ENCODE measurements around the gene OXCT1. TPM values are rescaled to one million over a fixed set of nuclear protein-coding genes. Genes with fewer than 3 reads are reported as not detected.

The OXCT1 gene
- total RNA-seq, 2 experiments from 2014 or later = 54.0 to 59.9 TPM

- H3K9me3 Mint-ChIP-seq = no peaks in the 10 kb centered on the region
- peaks cover 4% of the 10 kb centered on the region for H3K4me1 Mint-ChIP-seq
- no peak for DNase-seq
- no peak overlapping the region for H3K4me3 Mint-ChIP-seq
- POLR2A ChIA-PET = no interaction called here
- H3K36me3 Mint-ChIP-seq = peaks cover 25% of the 10 kb centered on the region
- ATAC-seq (ENCODE audit: low read depth) = no peak
- no peaks in the 10 kb centered on the region for H3K27me3 Mint-ChIP-seq
- no peak overlapping the region for H3K27ac Mint-ChIP-seq
Observed at GRCh38 chr5:41797662-41798061, 72.6 kb downstream of the OXCT1 start.

GRCh38 chr5:41796061-41796460, 74.2 kb downstream of the OXCT1 start:
- no peak overlapping the region for H3K27ac Mint-ChIP-seq
- POLR2A ChIA-PET = no interaction called here
- no peak overlapping the region for H3K4me3 Mint-ChIP-seq
- no peak for ATAC-seq (ENCODE audit: low read depth)
- H3K9me3 Mint-ChIP-seq = no peaks in the 10 kb centered on the region
- no peak for DNase-seq
- no peaks in the 10 kb centered on the region for H3K27me3 Mint-ChIP-seq
- H3K4me1 Mint-ChIP-seq = peaks cover 4% of the 10 kb centered on the region
- peaks cover 25% of the 10 kb centered on the region for H3K36me3 Mint-ChIP-seq

- Mint-ChIP-seq H3K27ac (no peak overlapping the region), H3K4me1 (peaks cover 4% of the 10 kb centered on the region), H3K36me3 (peaks cover 18% of the 10 kb centered on the region), H3K9me3 (no peaks in the 10 kb centered on the region), H3K27me3 (no peaks in the 10 kb centered on the region), H3K4me3 (no peak overlapping the region)
- DNase-seq = no peak
- no peak for ATAC-seq (ENCODE audit: low read depth)
- POLR2A ChIA-PET = no interaction called here
Observed at GRCh38 chr5:41795125-41795524, 75.1 kb downstream of the OXCT1 start.

- POLR2A ChIA-PET = no interaction called here
- Mint-ChIP-seq H3K36me3 (peaks cover 13% of the 10 kb centered on the region), H3K27me3 (no peaks in the 10 kb centered on the region), H3K9me3 (no peaks in the 10 kb centered on the region), H3K27ac (no peak overlapping the region), H3K4me3 (no peak overlapping the region), H3K4me1 (peaks cover 3% of the 10 kb centered on the region)
- DNase-seq (no peak), ATAC-seq (ENCODE audit: low read depth) (no peak)
Observed at GRCh38 chr5:41794471-41794870, 75.8 kb downstream of the OXCT1 start.

- H3K36me3 Mint-ChIP-seq = peaks cover 11% of the 10 kb centered on the region
- H3K9me3 Mint-ChIP-seq = no peaks in the 10 kb centered on the region
- POLR2A ChIA-PET = no interaction called here
- H3K27me3 Mint-ChIP-seq = no peaks in the 10 kb centered on the region
- no peak overlapping the region for H3K4me3 Mint-ChIP-seq
- H3K27ac Mint-ChIP-seq = no peak overlapping the region
- DNase-seq (no peak), ATAC-seq (ENCODE audit: low read depth) (no peak)
- H3K4me1 Mint-ChIP-seq = peaks cover 3% of the 10 kb centered on the region
Observed at GRCh38 chr5:41793141-41793770, 77.0 kb downstream of the OXCT1 start.

GRCh38 chr5:41790038-41790776, 80.0 kb downstream of the OXCT1 start:
- ATAC-seq (ENCODE audit: low read depth) = no peak
- Mint-ChIP-seq H3K4me1 (no peaks in the 10 kb centered on the region), H3K9me3 (no peaks in the 10 kb centered on the region), H3K27me3 (no peaks in the 10 kb centered on the region), H3K36me3 (peaks cover 4% of the 10 kb centered on the region), H3K27ac (no peak overlapping the region), H3K4me3 (no peak overlapping the region)
- no peak for DNase-seq
- POLR2A ChIA-PET = no interaction called here

- no peak overlapping the region for H3K4me3 Mint-ChIP-seq
- POLR2A ChIA-PET = no interaction called here
- DNase-seq = no peak
- H3K4me1 Mint-ChIP-seq = no peaks in the 10 kb centered on the region
- H3K36me3 Mint-ChIP-seq = peaks cover 5% of the 10 kb centered on the region
- H3K27ac Mint-ChIP-seq = no peak overlapping the region
- H3K9me3 Mint-ChIP-seq = no peaks in the 10 kb centered on the region
- H3K27me3 Mint-ChIP-seq = no peaks in the 10 kb centered on the region
- no peak for ATAC-seq (ENCODE audit: low read depth)
Observed at GRCh38 chr5:41789434-41789833, 80.8 kb downstream of the OXCT1 start.

GRCh38 chr5:41788941-41789368, 81.3 kb downstream of the OXCT1 start:
- Mint-ChIP-seq H3K9me3 (no peaks in the 10 kb centered on the region), H3K4me1 (no peaks in the 10 kb centered on the region), H3K27ac (no peak overlapping the region), H3K36me3 (peaks cover 7% of the 10 kb centered on the region), H3K4me3 (no peak overlapping the region), H3K27me3 (no peaks in the 10 kb centered on the region)
- ATAC-seq (ENCODE audit: low read depth) (no peak), DNase-seq (no peak)
- POLR2A ChIA-PET = no interaction called here

- Mint-ChIP-seq H3K4me1 (no peaks in the 10 kb centered on the region), H3K27me3 (no peaks in the 10 kb centered on the region), H3K27ac (no peak overlapping the region), H3K4me3 (no peak overlapping the region), H3K36me3 (peaks cover 16% of the 10 kb centered on the region), H3K9me3 (no peaks in the 10 kb centered on the region)
- DNase-seq (no peak), ATAC-seq (ENCODE audit: low read depth) (no peak)
- POLR2A ChIA-PET = no interaction called here
Observed at GRCh38 chr5:41787265-41787664, 83.0 kb downstream of the OXCT1 start.

GRCh38 chr5:41785061-41785460, 85.2 kb downstream of the OXCT1 start:
- H3K4me3 Mint-ChIP-seq = no peak overlapping the region
- ATAC-seq (ENCODE audit: low read depth) (no peak), DNase-seq (no peak)
- H3K27me3 Mint-ChIP-seq = no peaks in the 10 kb centered on the region
- no peaks in the 10 kb centered on the region for H3K4me1 Mint-ChIP-seq
- POLR2A ChIA-PET = no interaction called here
- no peak overlapping the region for H3K27ac Mint-ChIP-seq
- no peaks in the 10 kb centered on the region for H3K9me3 Mint-ChIP-seq
- H3K36me3 Mint-ChIP-seq = peaks cover 26% of the 10 kb centered on the region

GRCh38 chr5:41778410-41778809, 91.8 kb downstream of the OXCT1 start:
- peaks cover 38% of the 10 kb centered on the region for H3K36me3 Mint-ChIP-seq
- H3K4me3 Mint-ChIP-seq = no peak overlapping the region
- H3K9me3 Mint-ChIP-seq = no peaks in the 10 kb centered on the region
- H3K4me1 Mint-ChIP-seq = peaks cover 2% of the 10 kb centered on the region
- no peak overlapping the region for H3K27ac Mint-ChIP-seq
- no peak for ATAC-seq (ENCODE audit: low read depth)
- no peak for DNase-seq
- H3K27me3 Mint-ChIP-seq = no peaks in the 10 kb centered on the region
- POLR2A ChIA-PET = no interaction called here

- no peak for ATAC-seq (ENCODE audit: low read depth)
- Mint-ChIP-seq H3K9me3 (no peaks in the 10 kb centered on the region), H3K4me3 (no peak overlapping the region), H3K36me3 (peaks cover 35% of the 10 kb centered on the region), H3K27ac (no peak overlapping the region), H3K27me3 (no peaks in the 10 kb centered on the region), H3K4me1 (peaks cover 11% of the 10 kb centered on the region)
- POLR2A ChIA-PET = no interaction called here
- no peak for DNase-seq
Observed at GRCh38 chr5:41776435-41776834, 93.8 kb downstream of the OXCT1 start.

- no peak overlapping the region for H3K27ac Mint-ChIP-seq
- no peak for ATAC-seq (ENCODE audit: low read depth)
- no peaks in the 10 kb centered on the region for H3K9me3 Mint-ChIP-seq
- POLR2A ChIA-PET = no interaction called here
- no peak overlapping the region for H3K4me3 Mint-ChIP-seq
- no peaks in the 10 kb centered on the region for H3K27me3 Mint-ChIP-seq
- H3K4me1 Mint-ChIP-seq = peaks cover 13% of the 10 kb centered on the region
- peaks cover 29% of the 10 kb centered on the region for H3K36me3 Mint-ChIP-seq
- no peak for DNase-seq
Observed at GRCh38 chr5:41773799-41774198, 96.4 kb downstream of the OXCT1 start.

GRCh38 chr5:41772785-41773442, 97.3 kb downstream of the OXCT1 start:
- H3K36me3 Mint-ChIP-seq = peaks cover 27% of the 10 kb centered on the region
- peaks cover 13% of the 10 kb centered on the region for H3K4me1 Mint-ChIP-seq
- DNase-seq = no peak
- no peak for ATAC-seq (ENCODE audit: low read depth)
- no peaks in the 10 kb centered on the region for H3K27me3 Mint-ChIP-seq
- POLR2A ChIA-PET = no interaction called here
- H3K4me3 Mint-ChIP-seq = no peak overlapping the region
- no peaks in the 10 kb centered on the region for H3K9me3 Mint-ChIP-seq
- no peak overlapping the region for H3K27ac Mint-ChIP-seq
